OCI-LY3 (cell line): ENCODE data around the gene EIF2B2.

Source experiments
- CTCF ChIP-seq: fragments of 200-600, 300-600 bp; sonication (generic); IDR thresholded peaks from 2 replicates; pipeline ENCODE4 v1.5.1; 2014; ENCODE audit warnings: antibody characterized with exemption, low read length, low read depth
- EZH2phosphoT487 ChIP-seq: fragments of 200-600 bp; shearing (Covaris generic); IDR thresholded peaks from 2 replicates; pipeline ENCODE4 v1.6.1; 2018; ENCODE audit warnings: antibody characterized with exemption, mixed run types, low read depth

GRCh38 chr14:75046899-75047298, 44.2 kb downstream of the EIF2B2 start:
- TF ChIP-seq CTCF (no peak), EZH2phosphoT487 (no peak)
